Gastroesophageal sphincter (tissue), 3 donors: ENCODE results near the gene MTA2.

ENCODE experiments used
- CTCF ChIP-seq, 4 experiments: fragments of 200-600 bp in 2 of 4; fragments of 450-650 bp in 2 of 4; sonication (generic) in 1 of 4; IDR thresholded peaks; one replicate each; pipeline ENCODE4 v1.5.1; 2017 to 2019; ENCODE audit warnings: antibody characterized with exemption in 4 of 4, mild to moderate bottlenecking in 2 of 4, moderate library complexity in 2 of 4
- EP300 ChIP-seq: sonication (generic); formaldehyde crosslinking; IDR thresholded peaks from one replicate; pipeline ENCODE4 v1.6.1; 2017; ENCODE audit warnings: antibody characterized with exemption, mild to moderate bottlenecking
- POLR2A ChIP-seq, 2 donors: fragments of 450-650 bp; IDR thresholded peaks; one replicate each; pipeline ENCODE4 v1.6.1; 2017; ENCODE audit warnings: antibody characterized with exemption in 2 of 2, mild to moderate bottlenecking in 2 of 2, moderate library complexity in 1 of 2
- POLR2AphosphoS5 ChIP-seq: sonication (generic); formaldehyde crosslinking; IDR thresholded peaks from one replicate; pipeline ENCODE4 v1.6.1; 2017; ENCODE audit warnings: antibody characterized with exemption

DNA sequence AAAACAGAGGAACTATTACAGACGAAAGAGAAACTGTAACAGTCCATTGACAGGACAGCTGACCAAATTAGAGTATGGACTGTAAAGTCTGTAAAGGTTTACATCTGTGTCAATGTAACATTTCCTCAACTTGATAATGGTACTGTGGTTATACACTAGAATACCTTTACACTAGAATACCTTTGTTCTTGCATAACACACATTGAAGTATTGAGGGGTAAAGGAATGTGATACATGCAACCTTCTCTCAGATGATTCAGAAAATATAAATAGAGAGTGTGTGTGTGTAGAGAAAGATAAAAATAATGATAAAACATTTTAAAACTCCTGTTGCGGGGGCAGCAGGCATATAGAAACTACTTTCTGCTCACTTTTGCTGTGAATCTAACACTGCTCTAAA is 22.4 kb downstream of the MTA2 start:
- TF ChIP-seq CTCF (IDR thresholded peaks at IDR 0.05) (no peak), POLR2A (IDR thresholded peaks at IDR 0.05) (no peak), POLR2AphosphoS5 (no peak), EP300 (no peak)
